Adrenal gland (tissue), 5 donors: Measurements from ENCODE around the gene VSIR.

Experiments
- CTCF ChIP-seq, 6 experiments: fragments of 450-650 bp in 4 of 6; fragments of 200-600 bp in 2 of 6; sonication (generic) in 1 of 6; IDR thresholded peaks; 1 replicate in 5 of 6; 2 replicates in 1 of 6; pipeline versions ENCODE4 v1.5.1 to v1.8.0; 2016 to 2021; ENCODE audit warnings: antibody characterized with exemption in 6 of 6, mild to moderate bottlenecking in 2 of 6, moderate library complexity in 1 of 6
- POLR2A ChIP-seq, 2 donors: fragments of 450-650 bp; IDR thresholded peaks; one replicate each; pipeline ENCODE4 v1.6.1; 2017; ENCODE audit warnings: antibody characterized with exemption in 2 of 2, mild to moderate bottlenecking in 2 of 2, moderate library complexity in 1 of 2
- donor health status: DM: no; HTN: no; CAD: no.

- TF ChIP-seq CTCF (IDR thresholded peaks at IDR 0.05): no peak
- TF ChIP-seq POLR2A (IDR thresholded peaks at IDR 0.05): no peak
Measured at GRCh38 chr10:71697938-71698709, 75.2 kb downstream of the VSIR start.
